ENCODE data around the gene KAZN. TPM values are rescaled to one million over a fixed set of nuclear protein-coding genes. Genes with fewer than 3 reads are reported as not detected.
A peak's percentile ranks its signal among the peaks of the same experiment; 100 is the strongest.

Gene KAZN
- total and polyA plus RNA-seq, 2 experiments from 2014 or later: 7.9 to 15.6 TPM

DNA sequence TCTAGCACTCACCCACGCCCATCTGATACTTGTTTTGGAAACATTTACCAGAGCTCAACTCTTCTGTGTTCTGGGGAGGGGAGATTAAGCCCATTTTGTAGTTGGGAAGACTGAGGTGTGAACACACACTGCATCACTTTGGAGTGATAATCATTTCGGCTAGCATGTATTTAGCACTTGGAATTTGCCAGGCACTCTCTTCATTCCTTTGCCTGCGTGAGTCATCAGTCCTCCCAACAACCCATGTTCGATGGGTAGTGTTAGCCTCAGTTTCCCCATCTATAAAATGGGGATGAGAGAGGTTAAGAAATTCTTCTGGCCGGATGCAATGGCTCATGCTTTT lies 372.3 kb downstream of the KAZN start:
- Histone ChIP-seq H3K27me3 (no peaks in the 10 kb centered on the region), H3K9me2 (replicated peaks; ENCODE audit: insufficient read depth) (no peaks in the 10 kb centered on the region), H2AFZ (no peak overlapping the region), H3K27ac (peak overlapping the region; percentile 45), H3K4me1 (ENCODE audit: insufficient read depth) (no peaks in the 10 kb centered on the region), H3K79me2 (peaks cover 2% of the 10 kb centered on the region), H3K4me2 (no peak overlapping the region), H3K9me3 (ENCODE audit: low read depth) (no peaks in the 10 kb centered on the region), H3K36me3 (replicated peaks; ENCODE audit: insufficient read depth, low read depth) (no peaks in the 10 kb centered on the region), H3K4me3 (no peak overlapping the region), H4K20me1 (ENCODE audit: insufficient read depth, poor library complexity, severe bottlenecking) (no peaks in the 10 kb centered on the region)
- TF ChIP-seq EZH2phosphoT487 (IDR thresholded peaks at IDR 0.05; ENCODE audit: low read depth, severe bottlenecking, unreplicated experiment) (no peak), EZH2 (IDR thresholded peaks at IDR 0.05; ENCODE audit: borderline replicate concordance) (no peak)
- TF ChIP-seq, protein P1, sequence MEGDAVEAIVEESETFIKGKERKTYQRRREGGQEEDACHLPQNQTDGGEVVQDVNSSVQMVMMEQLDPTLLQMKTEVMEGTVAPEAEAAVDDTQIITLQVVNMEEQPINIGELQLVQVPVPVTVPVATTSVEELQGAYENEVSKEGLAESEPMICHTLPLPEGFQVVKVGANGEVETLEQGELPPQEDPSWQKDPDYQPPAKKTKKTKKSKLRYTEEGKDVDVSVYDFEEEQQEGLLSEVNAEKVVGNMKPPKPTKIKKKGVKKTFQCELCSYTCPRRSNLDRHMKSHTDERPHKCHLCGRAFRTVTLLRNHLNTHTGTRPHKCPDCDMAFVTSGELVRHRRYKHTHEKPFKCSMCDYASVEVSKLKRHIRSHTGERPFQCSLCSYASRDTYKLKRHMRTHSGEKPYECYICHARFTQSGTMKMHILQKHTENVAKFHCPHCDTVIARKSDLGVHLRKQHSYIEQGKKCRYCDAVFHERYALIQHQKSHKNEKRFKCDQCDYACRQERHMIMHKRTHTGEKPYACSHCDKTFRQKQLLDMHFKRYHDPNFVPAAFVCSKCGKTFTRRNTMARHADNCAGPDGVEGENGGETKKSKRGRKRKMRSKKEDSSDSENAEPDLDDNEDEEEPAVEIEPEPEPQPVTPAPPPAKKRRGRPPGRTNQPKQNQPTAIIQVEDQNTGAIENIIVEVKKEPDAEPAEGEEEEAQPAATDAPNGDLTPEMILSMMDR (IDR thresholded peaks at IDR 0.05; ENCODE audit: poor library complexity): no peak
- no peak for DNase-seq (ENCODE audit: low spot score)
- 91% methylated on average over 5 of the region's 5 CpGs for WGBS (ENCODE audit: low lambda C conversion rate, missing lambda C conversion rate)

DNA sequence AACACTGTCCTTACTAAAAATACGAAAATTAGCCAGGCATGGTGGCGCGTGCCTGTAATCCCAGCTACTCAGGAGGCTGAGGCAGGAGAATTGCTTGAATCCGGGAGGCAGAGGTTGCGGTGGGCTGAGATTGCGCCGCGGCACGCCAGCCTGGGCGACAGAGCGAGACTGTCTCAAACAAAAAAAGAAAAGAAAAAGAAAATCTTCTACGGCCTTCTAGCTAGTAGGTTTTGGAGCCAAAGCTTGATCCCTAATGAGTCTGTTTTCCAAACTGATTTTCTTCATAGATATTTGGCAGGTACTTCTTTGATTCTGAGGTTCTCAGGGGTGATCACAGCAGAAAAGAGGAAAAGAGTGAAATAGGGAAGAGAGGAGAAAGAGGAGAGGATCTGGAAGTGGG lies 372.7 kb downstream of the KAZN start:
- Histone ChIP-seq H3K27ac (peak overlapping the region; percentile 45), H3K9me3 (ENCODE audit: low read depth) (no peaks in the 10 kb centered on the region), H3K4me2 (peak overlapping the region; percentile 65), H2AFZ (no peak overlapping the region), H3K27me3 (no peaks in the 10 kb centered on the region), H3K9me2 (replicated peaks; ENCODE audit: insufficient read depth) (no peaks in the 10 kb centered on the region), H3K79me2 (peaks cover 2% of the 10 kb centered on the region), H3K4me3 (no peak overlapping the region), H4K20me1 (ENCODE audit: insufficient read depth, poor library complexity, severe bottlenecking) (no peaks in the 10 kb centered on the region), H3K36me3 (replicated peaks; ENCODE audit: insufficient read depth, low read depth) (no peaks in the 10 kb centered on the region), H3K4me1 (ENCODE audit: insufficient read depth) (no peaks in the 10 kb centered on the region)
- 88% methylated on average over 12 of the region's 12 CpGs for WGBS (ENCODE audit: low lambda C conversion rate, missing lambda C conversion rate)
- TF ChIP-seq EZH2phosphoT487 (IDR thresholded peaks at IDR 0.05; ENCODE audit: low read depth, severe bottlenecking, unreplicated experiment) (no peak), EZH2 (IDR thresholded peaks at IDR 0.05; ENCODE audit: borderline replicate concordance) (no peak)
- TF ChIP-seq, protein P1 (IDR thresholded peaks at IDR 0.05; ENCODE audit: poor library complexity): no peak
- DNase-seq (ENCODE audit: low spot score): no peak

DNA sequence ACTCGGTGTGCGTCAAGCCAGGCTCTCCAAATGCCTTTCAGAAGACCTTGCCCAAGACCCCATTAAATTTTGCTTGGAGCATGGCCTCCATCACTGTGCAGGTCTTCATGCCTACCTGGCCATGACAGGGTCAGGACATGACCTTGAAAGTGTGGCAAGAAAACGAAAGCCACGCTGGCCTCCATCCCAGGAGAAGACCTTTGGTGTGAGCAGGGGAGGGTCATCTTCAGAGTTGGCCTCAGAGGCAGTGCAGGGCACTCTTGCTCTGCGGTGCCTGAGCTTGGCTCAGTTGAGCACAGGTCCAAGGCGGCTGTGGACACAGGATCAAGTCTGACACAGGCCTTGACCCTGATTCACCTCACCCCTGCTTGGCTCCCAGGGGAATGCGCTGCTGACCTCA lies 373.6 kb downstream of the KAZN start:
- Histone ChIP-seq H3K36me3 (replicated peaks; ENCODE audit: insufficient read depth, low read depth) (no peaks in the 10 kb centered on the region), H3K4me1 (ENCODE audit: insufficient read depth) (no peaks in the 10 kb centered on the region), H3K27me3 (no peaks in the 10 kb centered on the region), H3K4me3 (no peak overlapping the region), H2AFZ (no peak overlapping the region), H3K27ac (no peak overlapping the region), H4K20me1 (ENCODE audit: insufficient read depth, poor library complexity, severe bottlenecking) (no peaks in the 10 kb centered on the region), H3K9me3 (ENCODE audit: low read depth) (no peaks in the 10 kb centered on the region), H3K9me2 (replicated peaks; ENCODE audit: insufficient read depth) (no peaks in the 10 kb centered on the region), H3K79me2 (peaks cover 2% of the 10 kb centered on the region), H3K4me2 (peak overlapping the region; percentile 65)
- TF ChIP-seq EZH2phosphoT487 (IDR thresholded peaks at IDR 0.05; ENCODE audit: low read depth, severe bottlenecking, unreplicated experiment): no peak
- no peak for TF ChIP-seq EZH2 (IDR thresholded peaks at IDR 0.05; ENCODE audit: borderline replicate concordance)
- TF ChIP-seq, protein P1 (IDR thresholded peaks at IDR 0.05; ENCODE audit: poor library complexity): no peak
- DNase-seq (ENCODE audit: low spot score): no peak
- WGBS (ENCODE audit: low lambda C conversion rate, missing lambda C conversion rate): 75% methylated on average over 7 of the region's 7 CpGs

DNA sequence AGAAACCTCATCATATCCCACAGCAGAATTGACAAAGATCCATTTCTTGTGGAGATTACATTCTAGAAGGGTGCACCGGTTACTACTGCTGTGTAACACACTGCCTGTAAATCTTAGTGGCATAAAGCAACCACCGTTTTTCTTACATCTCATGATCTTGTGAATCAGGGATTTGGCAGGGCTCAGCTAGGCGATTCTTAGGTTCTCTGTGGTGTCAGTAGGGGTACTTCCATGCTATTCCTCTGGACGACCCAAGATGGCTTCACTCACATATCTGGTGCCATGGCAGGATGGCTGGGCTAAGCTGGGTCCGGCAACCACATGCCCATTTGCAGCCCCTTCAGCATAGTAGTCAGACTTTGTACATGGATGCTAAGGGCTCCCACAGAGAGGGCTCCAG lies 375.3 kb downstream of the KAZN start:
- 79% methylated on average over 5 of the region's 5 CpGs for WGBS (ENCODE audit: low lambda C conversion rate, missing lambda C conversion rate)
- Histone ChIP-seq H4K20me1 (ENCODE audit: insufficient read depth, poor library complexity, severe bottlenecking) (no peaks in the 10 kb centered on the region), H3K9me3 (ENCODE audit: low read depth) (no peaks in the 10 kb centered on the region), H3K79me2 (peaks cover 2% of the 10 kb centered on the region), H3K36me3 (replicated peaks; ENCODE audit: insufficient read depth, low read depth) (no peaks in the 10 kb centered on the region), H3K4me2 (no peak overlapping the region), H3K4me3 (no peak overlapping the region), H3K27ac (no peak overlapping the region), H3K27me3 (no peaks in the 10 kb centered on the region), H2AFZ (no peak overlapping the region), H3K9me2 (replicated peaks; ENCODE audit: insufficient read depth) (no peaks in the 10 kb centered on the region), H3K4me1 (ENCODE audit: insufficient read depth) (no peaks in the 10 kb centered on the region)
- no peak for DNase-seq (ENCODE audit: low spot score)
- TF ChIP-seq, protein P1 (IDR thresholded peaks at IDR 0.05; ENCODE audit: poor library complexity): no peak
- TF ChIP-seq EZH2 (IDR thresholded peaks at IDR 0.05; ENCODE audit: borderline replicate concordance): no peak
- TF ChIP-seq EZH2phosphoT487 (IDR thresholded peaks at IDR 0.05; ENCODE audit: low read depth, severe bottlenecking, unreplicated experiment): no peak
